GM19467 (cell line): Measurements from ENCODE around the gene ZNF433.
"Not testable (repeated sequence)": the region's sequence is repeated elsewhere in the genome, so short reads cannot be mapped to it uniquely, and the experiment has no call there.

Source experiments
- ATAC-seq: cut with Tn5 transposase; IDR thresholded peaks from one replicate; pipeline ENCODE4 v1.9.1; 2021; ENCODE audit warnings: mild to moderate bottlenecking, moderate library complexity; ENCODE audit not compliant: unreplicated experiment

The ZNF433 gene

DNA sequence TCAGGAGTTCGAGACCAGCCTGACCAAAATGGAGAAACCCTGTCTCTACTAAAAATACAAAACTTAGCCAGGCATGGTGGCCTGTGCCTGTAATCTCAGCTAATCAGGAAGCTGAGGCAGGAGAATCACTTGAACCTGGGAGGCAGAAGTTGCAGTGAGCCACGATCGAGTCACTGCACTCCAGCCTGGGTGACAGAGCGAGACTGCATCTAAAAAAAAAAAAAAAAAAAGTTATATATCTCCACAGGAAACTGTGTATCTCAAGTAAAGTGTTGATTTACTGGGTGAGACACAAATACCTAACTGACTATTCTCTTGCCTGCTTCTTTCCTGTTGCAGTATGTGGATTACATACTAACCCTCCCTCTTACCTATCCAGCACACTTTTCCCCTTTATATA, 43.6 kb downstream of the ZNF433 start:
- not testable (repeated sequence) for ATAC-seq

DNA sequence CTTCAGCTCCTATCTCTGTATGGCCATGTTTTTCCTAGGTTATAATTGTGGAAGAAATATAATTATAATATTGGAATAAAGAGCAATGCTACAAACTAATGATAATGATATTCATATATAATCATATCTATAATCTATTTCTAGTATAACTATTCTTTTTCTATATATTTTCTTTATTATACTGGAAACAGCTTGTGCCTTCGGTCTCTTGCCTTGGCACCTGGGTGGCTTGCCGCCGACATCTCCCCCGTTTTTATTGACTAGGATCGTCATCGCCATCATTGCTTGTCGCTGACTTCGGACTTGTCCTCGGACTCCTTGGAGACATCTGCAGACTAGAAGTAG, 46.4 kb downstream of the ZNF433 start:
- no peak for ATAC-seq

DNA sequence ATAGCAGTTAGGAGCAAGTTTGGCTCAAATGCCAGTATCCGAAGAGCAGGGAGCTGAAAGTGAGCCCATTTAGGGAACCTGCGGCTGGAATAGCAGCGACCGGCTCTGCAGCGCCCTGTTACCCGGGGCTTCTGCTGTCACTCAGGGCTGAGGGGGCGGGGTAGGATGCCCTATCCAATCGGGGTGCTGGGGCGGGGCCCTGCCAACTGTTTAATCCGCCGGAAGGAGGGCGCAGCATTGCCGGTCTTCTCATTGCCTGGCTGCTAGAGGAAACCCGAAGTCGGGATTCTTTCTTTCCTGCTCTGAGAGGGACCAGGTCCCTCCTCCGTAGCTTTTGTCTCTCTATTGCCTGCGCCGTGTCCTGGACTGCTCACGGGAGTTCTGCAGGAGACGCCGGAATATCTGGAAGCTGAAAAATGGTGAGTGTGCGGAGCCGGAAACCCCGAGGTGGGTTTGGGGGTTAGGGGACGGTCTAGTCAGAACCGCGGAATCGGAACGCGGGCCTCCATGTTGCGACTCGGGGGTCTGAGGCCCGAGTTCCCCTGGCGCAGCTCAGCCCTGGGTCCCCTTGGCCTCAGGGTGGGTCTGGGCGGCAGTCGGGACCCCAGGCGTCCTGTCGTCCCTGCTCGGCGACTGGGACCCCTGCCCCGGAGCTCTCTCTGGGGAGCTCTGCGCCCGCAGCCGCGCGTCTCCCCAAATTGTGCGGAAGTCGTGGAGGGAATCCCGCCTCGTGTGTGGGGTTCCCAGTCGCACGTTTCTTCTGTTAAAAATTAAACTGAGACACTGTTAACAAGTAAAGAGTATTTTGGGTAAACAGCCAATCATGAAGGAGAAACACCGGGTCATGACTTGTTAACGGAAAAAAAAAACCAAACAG, 47.8 kb downstream of the ZNF433 start:
- peak; percentile 83 for ATAC-seq

DNA sequence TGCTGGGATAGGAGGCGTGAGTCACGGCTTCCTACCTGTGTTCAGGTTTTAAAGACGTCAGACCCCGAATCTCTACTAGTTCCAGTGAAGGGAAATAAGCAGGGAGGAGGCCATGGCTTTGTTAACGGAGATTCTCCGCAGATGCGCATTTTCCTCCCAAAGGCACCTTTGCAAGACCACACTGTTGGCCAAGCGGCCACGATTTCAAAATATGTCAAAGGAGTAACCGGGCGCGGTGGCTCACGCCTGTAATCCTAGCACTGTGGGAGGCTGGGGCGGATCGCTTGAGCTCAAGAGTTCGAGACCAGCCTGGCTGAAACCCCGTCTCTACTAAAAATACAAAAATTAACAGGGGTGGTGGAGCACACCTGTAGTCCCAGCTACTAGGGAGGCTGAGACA, 48.7 kb downstream of the ZNF433 start:
- ATAC-seq, result no peak

- no peak for ATAC-seq
These were observed 50.5 kb downstream of the ZNF433 start for GRCh38 chr19:11984986-11985385.

- ATAC-seq, result no peak
These were observed 53.0 kb downstream of the ZNF433 start for GRCh38 chr19:11982526-11982925.

GRCh38 chr19:11979527-11979926, 56.0 kb downstream of the ZNF433 start:
- no peak for ATAC-seq

- ATAC-seq, result no peak
These were observed 56.9 kb downstream of the ZNF433 start for GRCh38 chr19:11978492-11979100.

DNA sequence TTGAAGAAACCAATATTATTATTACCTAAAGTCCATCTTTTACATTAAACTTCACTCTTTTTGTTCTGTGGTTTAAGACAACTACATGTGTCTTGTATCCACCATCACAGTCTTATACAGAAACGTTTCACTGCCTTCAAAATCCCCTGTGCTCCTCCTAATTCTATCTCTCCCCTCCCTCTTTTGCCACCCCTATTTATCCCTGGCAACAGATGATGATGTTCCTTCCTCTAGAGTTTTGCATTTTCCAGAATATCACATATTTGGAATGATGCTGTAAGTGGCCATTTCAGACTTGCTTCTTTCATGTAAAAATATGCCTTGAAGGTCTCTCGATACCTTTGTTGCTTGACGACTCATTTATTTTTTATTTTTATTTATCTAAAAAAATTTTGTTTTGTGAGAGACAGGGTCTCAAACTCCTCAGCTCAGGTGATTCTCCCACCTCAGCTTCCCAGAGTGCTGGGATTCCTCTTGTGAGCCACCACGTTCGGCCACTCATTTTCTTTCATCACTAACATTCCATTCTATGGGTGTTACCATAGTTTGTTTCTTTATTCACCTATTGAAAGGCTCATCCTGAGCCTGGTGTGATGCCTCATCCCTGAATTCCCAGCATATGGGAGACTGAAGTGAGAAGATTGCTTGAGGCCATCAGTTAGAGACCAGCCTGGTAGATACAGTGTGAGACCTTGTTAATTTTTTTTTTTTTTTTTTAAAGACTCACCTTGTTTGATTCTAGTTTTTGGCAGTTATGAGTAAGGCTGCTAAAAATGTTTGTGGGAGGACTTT, 62.3 kb downstream of the ZNF433 start:
- ATAC-seq, result no peak

DNA sequence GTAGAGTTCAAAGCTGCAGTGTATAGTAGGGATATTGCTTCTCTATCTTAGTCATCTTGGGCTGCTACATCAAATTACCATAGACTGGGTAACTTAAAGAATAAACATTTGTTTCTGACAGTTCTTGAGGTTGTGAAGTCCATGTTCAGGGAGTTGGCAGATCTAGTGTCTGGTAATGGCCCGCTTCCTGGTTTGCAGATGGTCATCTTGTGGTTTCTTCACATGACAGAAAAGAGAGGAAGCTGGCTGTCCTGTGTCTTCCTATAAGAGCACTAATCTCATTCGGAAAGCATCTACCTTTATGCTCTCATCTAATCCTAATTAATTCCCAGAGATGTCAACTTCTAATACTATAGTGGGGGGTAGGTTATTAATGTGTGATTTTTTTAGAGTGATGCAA, 64.4 kb downstream of the ZNF433 start:
- ATAC-seq, result no peak

- ATAC-seq, result no peak
These were observed 65.3 kb downstream of the ZNF433 start for GRCh38 chr19:11970174-11970573.

- ATAC-seq, result peak; percentile 89
These were observed 70.4 kb downstream of the ZNF433 start, which contains the start of gene ZNF763 for GRCh38 chr19:11964858-11965645. Gene ZNF763 (plus strand): TSS chr19:11965040. CDS start chr19:11965209, 169 bp downstream.
